ENCODE results near the gene ARFGAP1. TPM values are rescaled to one million over a fixed set of nuclear protein-coding genes. Genes with fewer than 3 reads are reported as not detected.

Gene ARFGAP1
- total and polyA plus RNA-seq, 2 donors (not counting 3 experiments of a cell fraction or from before 2014, with no cell fraction given): 93.7 to 126 TPM

- dilution Hi-C loops (cut with MboI; ENCODE audit: extremely low pct_ligation_motif_present, low sequenced_read_pairs): no loop called here
- CTCF ChIA-PET: interaction anchor here (5.1 kb wide), 1 partner anchor 70 kb away, joined by 267 read pairs; no protein-coding TSS in a partner anchor
- Histone ChIP-seq H3K4me3 (replicated peaks in 1 of 3; ENCODE audit: insufficient read depth in 1 of 3, low read depth in 1 of 3, low read length in 3 of 3) (no peak overlapping the region), H3K79me2 (ENCODE audit: control insufficient read depth, insufficient read depth, low read length) (no peaks in the 10 kb centered on the region), H3K36me3 (ENCODE audit: control insufficient read depth in 2 of 2, extremely low read depth in 1 of 2, insufficient read depth in 2 of 2, low read length in 2 of 2) (no peaks in the 10 kb centered on the region), H3K27me3 (ENCODE audit: control insufficient read depth in 2 of 2, insufficient read depth in 2 of 2, low read length in 2 of 2) (no peaks in the 10 kb centered on the region), H3K9me1 (replicated peaks; ENCODE audit: control insufficient read depth, extremely low read depth, insufficient read depth, low read length) (no peaks in the 10 kb centered on the region), H2AFZ (ENCODE audit: low read depth, low read length) (no peak overlapping the region), H3K4me2 (ENCODE audit: insufficient read depth, low read length) (no peak overlapping the region), H3K9me3 (replicated peaks; ENCODE audit: control insufficient read depth, insufficient read depth, low read length) (no peaks in the 10 kb centered on the region), H3K4me1 (ENCODE audit: control insufficient read depth, extremely low read depth, insufficient read depth, low read length) (no peaks in the 10 kb centered on the region), H3K27ac (ENCODE audit: insufficient read depth, low read depth, low read length) (no peak overlapping the region), H3K9ac (replicated peaks; ENCODE audit: extremely low read depth, insufficient read depth, low read length) (no peak overlapping the region), H4K20me1 (replicated peaks; ENCODE audit: control insufficient read depth, extremely low read depth, insufficient read depth, low read length) (no peaks in the 10 kb centered on the region)
- intact Hi-C loops (cut with micrococcal nuclease): no loop called here
- POLR2A ChIA-PET: no interaction called here
- FAIRE-seq: no peak
- no TSS peak for BruUV-seq (replicated peaks)
- TF ChIP-seq POLR2A (IDR thresholded peaks at IDR 0.05; ENCODE audit: low read depth, low read length): no peak
- TF ChIP-seq EZH2 (IDR thresholded peaks at IDR 0.05; ENCODE audit: borderline replicate concordance, low read depth, low read length, severe bottlenecking): no peak
- TF ChIP-seq, protein P1, sequence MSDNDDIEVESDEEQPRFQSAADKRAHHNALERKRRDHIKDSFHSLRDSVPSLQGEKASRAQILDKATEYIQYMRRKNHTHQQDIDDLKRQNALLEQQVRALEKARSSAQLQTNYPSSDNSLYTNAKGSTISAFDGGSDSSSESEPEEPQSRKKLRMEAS (IDR thresholded peaks at IDR 0.05; ENCODE audit: insufficient read depth, insufficient read length): no peak
- TF ChIP-seq POLR2AphosphoS5 (IDR thresholded peaks at IDR 0.05; ENCODE audit: insufficient read depth, low read depth, low read length): no peak
- TF ChIP-seq MYC (IDR thresholded peaks at IDR 0.05; ENCODE audit: low read depth, low read length): no peak
- TF ChIP-seq CTCF (IDR thresholded peaks at IDR 0.05; ENCODE audit: extremely low read depth in 1 of 2, insufficient read depth in 1 of 2, low read depth in 1 of 2, low read length in 2 of 2): no peak
- no peak for TF ChIP-seq JUN (IDR thresholded peaks at IDR 0.05; ENCODE audit: borderline replicate concordance, insufficient read depth, insufficient read length, low read depth)
- TF ChIP-seq GATA2 (IDR thresholded peaks at IDR 0.05; ENCODE audit: insufficient read depth, insufficient read length, low read depth, low read length): no peak
- no peak for DNase-seq (ENCODE audit: low read depth, low spot score)
These were observed 39.7 kb downstream of the ARFGAP1 start for GRCh38 chr20:63312273-63312672.
